ENCODE results near the gene ADAR. TPM values are rescaled to one million over a fixed set of nuclear protein-coding genes. Genes with fewer than 3 reads are reported as not detected.

Gene ADAR
- total RNA-seq, 1 experiment from 2014 or later, result 221 TPM

DNA sequence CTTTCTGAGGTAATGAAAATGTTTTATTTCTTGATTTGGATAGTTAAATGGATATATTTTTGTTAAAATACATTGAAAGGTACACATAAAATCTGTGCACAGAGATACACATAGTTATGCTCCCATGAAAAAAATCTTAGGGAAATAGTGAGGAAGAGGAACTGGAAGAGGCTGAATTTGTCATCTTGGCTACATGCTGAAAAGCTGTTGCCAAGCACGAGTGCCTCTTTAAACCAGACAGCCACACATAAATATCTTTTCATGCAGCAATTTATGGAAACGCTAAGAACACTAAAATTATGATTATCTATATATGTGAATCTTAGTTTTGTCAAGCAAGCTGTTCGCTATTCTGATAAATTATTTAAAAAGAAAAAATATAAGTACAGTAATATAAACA, 12.8 kb upstream of the ADAR start (continued):
- TF ChIP-seq, protein P1, sequence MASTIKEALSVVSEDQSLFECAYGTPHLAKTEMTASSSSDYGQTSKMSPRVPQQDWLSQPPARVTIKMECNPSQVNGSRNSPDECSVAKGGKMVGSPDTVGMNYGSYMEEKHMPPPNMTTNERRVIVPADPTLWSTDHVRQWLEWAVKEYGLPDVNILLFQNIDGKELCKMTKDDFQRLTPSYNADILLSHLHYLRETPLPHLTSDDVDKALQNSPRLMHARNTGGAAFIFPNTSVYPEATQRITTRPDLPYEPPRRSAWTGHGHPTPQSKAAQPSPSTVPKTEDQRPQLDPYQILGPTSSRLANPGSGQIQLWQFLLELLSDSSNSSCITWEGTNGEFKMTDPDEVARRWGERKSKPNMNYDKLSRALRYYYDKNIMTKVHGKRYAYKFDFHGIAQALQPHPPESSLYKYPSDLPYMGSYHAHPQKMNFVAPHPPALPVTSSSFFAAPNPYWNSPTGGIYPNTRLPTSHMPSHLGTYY (CRISPR knock-in tag; IDR thresholded peaks at IDR 0.05), result no peak

DNA sequence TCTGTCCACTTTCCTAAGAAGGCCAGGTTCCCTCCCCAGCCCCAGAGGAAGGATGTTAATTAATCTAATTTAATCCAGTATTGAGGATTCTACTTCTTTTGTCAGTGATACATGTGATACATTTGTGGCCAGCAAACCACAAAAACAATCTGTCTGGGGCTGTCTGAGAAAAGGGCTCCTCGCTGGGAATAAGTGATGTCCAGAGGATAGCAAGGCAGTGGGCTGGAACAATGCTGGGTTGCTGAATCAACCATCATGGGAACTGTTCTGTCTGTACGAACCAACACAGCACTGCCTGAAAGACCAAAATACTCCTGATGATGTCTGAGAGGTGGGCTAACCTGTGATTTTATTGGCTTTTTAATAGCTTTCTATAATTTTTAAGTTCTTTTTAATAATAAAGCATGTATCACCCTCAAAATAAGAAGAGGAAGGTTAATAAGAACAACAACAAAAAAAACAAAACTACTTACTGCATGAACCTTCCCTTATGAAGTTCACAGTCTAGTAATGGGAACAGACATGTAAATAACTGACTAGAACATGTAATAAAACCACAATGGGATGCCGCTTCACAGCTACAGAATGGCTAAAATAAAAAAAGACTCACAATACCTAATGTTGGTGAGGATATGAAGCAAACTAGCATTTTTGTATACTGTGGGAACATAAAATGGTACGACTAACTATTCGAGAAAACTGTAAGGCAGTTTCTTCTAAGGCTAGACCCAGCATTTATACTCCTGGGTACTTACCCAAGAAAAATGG, 11.4 kb upstream of the ADAR start:
- Mint-ChIP-seq H3K36me3 (peaks cover 3% of the 10 kb centered on the region; the same call in 1 of the 2 replicates), H3K9me3 (no peaks in the 10 kb centered on the region), H3K4me3 (no peak overlapping the region), H3K27ac (no peak overlapping the region; the same call in 1 of the 2 replicates), H3K4me1 (peaks cover 41% of the 10 kb centered on the region), H3K27me3 (ENCODE audit: low read depth) (no peaks in the 10 kb centered on the region)
- ChIA-PET CTCF (no interaction called here), POLR2A (no interaction called here)
- no peak for DNase-seq (ENCODE audit: low spot score)
- no peak for ATAC-seq
- TF ChIP-seq, protein P1 (CRISPR knock-in tag; IDR thresholded peaks at IDR 0.05), result no peak
- TF ChIP-seq STAT6 (CRISPR knock-in tag; conservative IDR thresholded peaks at IDR 0.05; ENCODE audit: low read depth) (no peak), CREM (CRISPR knock-in tag; IDR thresholded peaks at IDR 0.05) (no peak), NFATC4 (CRISPR knock-in tag; IDR thresholded peaks at IDR 0.05) (no peak), ELF4 (CRISPR knock-in tag; IDR thresholded peaks at IDR 0.05; ENCODE audit: low read depth) (no peak), ZNF121 (CRISPR knock-in tag; IDR thresholded peaks at IDR 0.05) (no peak), ATF1 (CRISPR knock-in tag; IDR thresholded peaks at IDR 0.05) (no peak), HMGXB4 (CRISPR knock-in tag; IDR thresholded peaks at IDR 0.05) (no peak), NR3C1 (CRISPR knock-in tag; conservative IDR thresholded peaks at IDR 0.05; ENCODE audit: low read depth) (no peak), IRF2 (CRISPR knock-in tag; IDR thresholded peaks at IDR 0.05; ENCODE audit: borderline replicate concordance, low read depth) (no peak), ZNF281 (CRISPR knock-in tag; IDR thresholded peaks at IDR 0.05) (no peak)
- TF ChIP-seq, protein P2, sequence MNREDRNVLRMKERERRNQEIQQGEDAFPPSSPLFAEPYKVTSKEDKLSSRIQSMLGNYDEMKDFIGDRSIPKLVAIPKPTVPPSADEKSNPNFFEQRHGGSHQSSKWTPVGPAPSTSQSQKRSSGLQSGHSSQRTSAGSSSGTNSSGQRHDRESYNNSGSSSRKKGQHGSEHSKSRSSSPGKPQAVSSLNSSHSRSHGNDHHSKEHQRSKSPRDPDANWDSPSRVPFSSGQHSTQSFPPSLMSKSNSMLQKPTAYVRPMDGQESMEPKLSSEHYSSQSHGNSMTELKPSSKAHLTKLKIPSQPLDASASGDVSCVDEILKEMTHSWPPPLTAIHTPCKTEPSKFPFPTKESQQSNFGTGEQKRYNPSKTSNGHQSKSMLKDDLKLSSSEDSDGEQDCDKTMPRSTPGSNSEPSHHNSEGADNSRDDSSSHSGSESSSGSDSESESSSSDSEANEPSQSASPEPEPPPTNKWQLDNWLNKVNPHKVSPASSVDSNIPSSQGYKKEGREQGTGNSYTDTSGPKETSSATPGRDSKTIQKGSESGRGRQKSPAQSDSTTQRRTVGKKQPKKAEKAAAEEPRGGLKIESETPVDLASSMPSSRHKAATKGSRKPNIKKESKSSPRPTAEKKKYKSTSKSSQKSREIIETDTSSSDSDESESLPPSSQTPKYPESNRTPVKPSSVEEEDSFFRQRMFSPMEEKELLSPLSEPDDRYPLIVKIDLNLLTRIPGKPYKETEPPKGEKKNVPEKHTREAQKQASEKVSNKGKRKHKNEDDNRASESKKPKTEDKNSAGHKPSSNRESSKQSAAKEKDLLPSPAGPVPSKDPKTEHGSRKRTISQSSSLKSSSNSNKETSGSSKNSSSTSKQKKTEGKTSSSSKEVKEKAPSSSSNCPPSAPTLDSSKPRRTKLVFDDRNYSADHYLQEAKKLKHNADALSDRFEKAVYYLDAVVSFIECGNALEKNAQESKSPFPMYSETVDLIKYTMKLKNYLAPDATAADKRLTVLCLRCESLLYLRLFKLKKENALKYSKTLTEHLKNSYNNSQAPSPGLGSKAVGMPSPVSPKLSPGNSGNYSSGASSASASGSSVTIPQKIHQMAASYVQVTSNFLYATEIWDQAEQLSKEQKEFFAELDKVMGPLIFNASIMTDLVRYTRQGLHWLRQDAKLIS (CRISPR knock-in tag; IDR thresholded peaks at IDR 0.05; ENCODE audit: borderline replicate concordance), result no peak

Data from WTC11 (cell line).